Fibroblast of villous mesenchyme (primary cell): ENCODE results near the gene DNASE2B. TPM values are rescaled to one million over a fixed set of nuclear protein-coding genes. Genes with fewer than 3 reads are reported as not detected.

Experiments used
- DNase-seq: peaks from one replicate; pipeline ENCODE4 v3.0.0-alpha.2; 2010; ENCODE audit warnings: low read depth
- H3K4me3 ChIP-seq: 2 replicates; pipeline ENCODE4 v1.5.1; 2011; ENCODE audit warnings: low read depth, mild to moderate bottlenecking, low read length
- CTCF ChIP-seq: IDR thresholded peaks from 2 replicates; pipeline ENCODE4 v1.5.1; 2012; ENCODE audit warnings: low read depth, mild to moderate bottlenecking, low read length; ENCODE audit not compliant: insufficient read depth
- total RNA-seq: library from RNA; depleted of rRNA; stranded (reverse); fragments of >200 nt; gene quantifications from 2 replicates; pipeline ENCODE4 v1.2.3, GENCODE V29; 2012

Gene DNASE2B
- total RNA-seq, 1 donor: not detected

- no peak for TF ChIP-seq CTCF
- no peak for DNase-seq
These were observed 42.7 kb upstream of the DNASE2B start for GRCh38 chr1:84355556-84355955.

GRCh38 chr1:84356881-84357280 lies 41.4 kb upstream of the DNASE2B start:
- no peak overlapping the region for H3K4me3 ChIP-seq
- TF ChIP-seq CTCF: no peak
- DNase-seq: peak; percentile 48

More at GRCh38 chr1:84355556-84355955, 42.7 kb upstream of the DNASE2B start:
- no peak overlapping the region for H3K4me3 ChIP-seq

GRCh38 chr1:84358695-84359094 lies 39.6 kb upstream of the DNASE2B start:
- no peak for DNase-seq
- no peak overlapping the region for H3K4me3 ChIP-seq
- no peak for TF ChIP-seq CTCF

- H3K4me3 ChIP-seq: no peak overlapping the region
These were observed 38.0 kb upstream of the DNASE2B start for GRCh38 chr1:84360316-84360715.

GRCh38 chr1:84361796-84362195 lies 36.5 kb upstream of the DNASE2B start:
- H3K4me3 ChIP-seq: no peak overlapping the region
- DNase-seq: no peak
- TF ChIP-seq CTCF: no peak

More at GRCh38 chr1:84360316-84360715, 38.0 kb upstream of the DNASE2B start:
- no peak for TF ChIP-seq CTCF
- DNase-seq: no peak

GRCh38 chr1:84363019-84363418 lies 35.3 kb upstream of the DNASE2B start:
- no peak for TF ChIP-seq CTCF
- H3K4me3 ChIP-seq: no peak overlapping the region
- DNase-seq: no peak

- no peak for TF ChIP-seq CTCF
- no peak overlapping the region for H3K4me3 ChIP-seq
- DNase-seq: no peak
These were observed 34.7 kb upstream of the DNASE2B start for GRCh38 chr1:84363622-84364021.
